ENCODE measurements around the gene RUBCNL.

- TF ChIP-seq CTCF (IDR thresholded peaks at IDR 0.05; ENCODE audit: poor library complexity), result no peak
- no peak for TF ChIP-seq EZH2phosphoT487 (IDR thresholded peaks at IDR 0.05; ENCODE audit: low read depth, severe bottlenecking, unreplicated experiment)
Measured at GRCh38 chr13:46296921-46297320, 90.1 kb downstream of the RUBCNL start.
